NCI-H526 treated with DMSO at 0.1 percent for 48 hours (cell line): ENCODE measurements around the gene TMEM52.
A peak's percentile ranks its signal among the peaks of the same experiment; 100 is the strongest.
"Not testable (repeated sequence)": the region's sequence is repeated elsewhere in the genome, so short reads cannot be mapped to it uniquely, and the experiment has no call there.

Experiments used
- DNase-seq: peaks from one replicate; lab custom pipeline; 2025; lab: John Stamatoyannopoulos, UW

The TMEM52 gene

GRCh38 chr1:1893997-1894353 lies 25.1 kb downstream of the TMEM52 start:
- no peak for DNase-seq

DNA sequence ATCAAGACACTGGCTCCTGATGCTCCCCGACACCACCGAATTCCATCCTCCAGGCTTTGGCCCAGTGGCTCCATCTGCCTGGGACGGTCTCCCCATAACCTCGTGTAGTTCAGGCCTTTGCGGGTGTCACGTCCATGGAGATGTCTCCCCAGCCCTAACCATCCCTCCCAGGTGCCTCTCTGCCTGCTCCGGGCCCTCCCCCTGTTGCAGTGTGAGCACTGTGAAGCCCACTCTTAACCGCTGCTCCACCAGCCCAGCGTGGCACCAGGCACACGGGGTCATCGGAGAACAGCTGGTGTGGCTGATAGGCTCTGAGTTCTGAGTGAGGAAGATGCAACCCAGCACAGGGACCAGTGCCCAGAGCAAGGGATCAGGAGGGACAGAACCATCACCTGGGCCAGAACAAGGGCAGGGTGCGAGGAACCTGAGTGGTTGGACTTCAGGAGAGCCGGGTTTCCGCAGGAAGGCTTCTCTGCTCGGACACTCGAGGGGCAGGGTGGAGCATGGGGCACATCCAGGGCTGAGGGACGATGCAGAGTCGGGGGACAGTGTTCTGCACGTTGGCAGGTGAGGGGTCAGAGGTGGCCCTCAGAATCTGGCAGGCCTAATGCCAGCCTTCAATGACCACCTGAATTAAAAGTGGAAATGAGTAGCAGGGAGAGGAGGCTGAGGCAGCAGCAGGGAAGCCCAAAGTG lies 25.6 kb downstream of the TMEM52 start:
- DNase-seq: no peak

DNA sequence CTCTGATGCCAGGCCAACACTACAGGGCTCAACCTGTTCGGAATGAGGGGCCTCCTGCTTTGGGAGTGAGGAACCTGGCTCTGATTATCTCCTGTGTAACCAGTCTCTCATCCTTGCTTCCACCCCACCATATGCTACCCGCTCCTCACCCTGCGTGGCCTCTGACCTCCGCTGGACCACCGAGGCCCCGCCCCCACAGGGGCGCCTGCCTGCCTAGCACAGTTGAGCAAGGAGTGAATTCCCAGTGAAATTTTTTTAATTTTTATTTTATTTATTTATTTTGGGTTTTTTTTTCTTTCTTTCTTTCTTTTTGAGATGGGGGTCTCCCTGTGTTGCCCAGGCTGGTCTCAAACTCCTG lies 26.3 kb downstream of the TMEM52 start:
- no peak for DNase-seq

DNA sequence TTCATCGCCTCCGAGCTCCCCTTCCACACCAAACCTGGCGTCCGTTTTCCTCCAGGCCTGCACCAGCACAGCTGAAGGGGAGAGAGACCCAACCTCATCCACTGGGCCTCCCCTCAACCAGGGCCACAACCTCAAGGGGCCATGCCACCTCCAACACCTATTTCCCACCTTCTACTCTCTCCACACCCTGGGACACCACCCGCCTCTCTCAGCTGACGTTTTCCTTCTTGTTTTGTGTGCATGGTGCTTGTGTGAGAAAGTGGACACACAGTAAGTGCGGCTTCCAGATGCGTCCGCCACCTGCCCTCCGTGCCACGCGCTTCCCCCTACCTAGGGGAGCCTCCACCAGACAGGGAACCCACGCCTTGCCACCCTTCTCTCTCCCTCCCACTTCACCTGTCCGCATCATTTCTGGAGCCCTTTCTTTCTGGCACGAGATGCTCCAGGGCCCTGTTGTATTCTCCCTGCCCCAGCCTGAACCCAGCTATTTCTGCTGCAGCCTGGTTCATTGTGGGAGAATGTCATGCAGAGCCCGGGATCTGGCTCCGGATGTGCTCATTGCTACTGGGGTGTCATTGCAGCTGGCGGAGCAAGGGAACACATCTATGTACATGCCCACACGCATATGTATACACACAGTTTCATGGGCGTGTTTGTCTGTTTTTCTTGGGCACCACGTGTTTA lies 26.9 kb downstream of the TMEM52 start:
- DNase-seq: no peak

GRCh38 chr1:1891349-1892078 lies 27.6 kb downstream of the TMEM52 start:
- DNase-seq: peak; percentile 44

DNA sequence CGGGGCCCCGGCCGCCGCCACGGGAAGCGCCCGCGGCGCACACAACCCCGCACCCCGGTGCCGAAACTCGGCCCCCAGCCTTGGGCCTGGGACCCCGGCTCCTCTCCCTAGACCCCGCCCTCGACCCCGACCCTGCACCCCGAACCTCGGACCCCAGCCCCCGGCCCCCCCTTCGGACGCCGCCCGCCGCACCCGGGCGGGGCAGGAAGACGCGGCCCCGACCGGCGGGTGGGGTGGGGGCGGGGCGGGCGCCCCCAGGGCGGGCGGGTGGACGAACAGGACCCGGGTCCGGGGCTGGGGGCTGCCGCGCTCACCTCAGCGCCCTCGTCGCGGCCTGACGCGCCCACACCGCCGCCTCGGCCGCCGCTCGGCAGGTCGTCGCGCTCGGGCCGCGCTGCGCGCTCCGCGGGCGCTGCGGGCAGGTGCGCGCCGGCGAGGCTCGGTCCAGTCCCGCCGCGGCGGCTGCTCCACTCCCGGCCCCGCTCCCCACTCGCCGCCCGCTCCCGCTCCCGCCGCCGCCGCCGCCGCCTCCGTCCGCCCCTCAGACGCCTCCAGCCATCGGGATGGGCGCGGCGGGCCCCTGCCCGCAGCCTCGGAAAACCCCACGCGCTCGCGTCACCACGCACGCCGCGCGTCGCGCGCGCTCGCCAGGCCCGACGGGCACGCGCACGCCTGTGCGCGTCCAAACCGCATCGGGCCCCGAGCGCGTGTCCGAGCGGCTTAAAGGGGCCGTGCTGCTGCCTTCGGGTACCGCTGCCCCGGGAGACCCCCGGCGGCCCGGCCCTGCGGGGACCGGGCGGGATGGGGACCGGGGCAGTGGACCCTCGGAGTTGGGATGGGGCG lies 28.4 kb downstream of the TMEM52 start, which contains the start of gene GNB1:
Gene GNB1, minus strand, starts transcription at position 582 of the 843 bp plus-strand sequence. CDS start 65,634 bp downstream, outside the sequence.
- DNase-seq: peak; percentile 76

DNA sequence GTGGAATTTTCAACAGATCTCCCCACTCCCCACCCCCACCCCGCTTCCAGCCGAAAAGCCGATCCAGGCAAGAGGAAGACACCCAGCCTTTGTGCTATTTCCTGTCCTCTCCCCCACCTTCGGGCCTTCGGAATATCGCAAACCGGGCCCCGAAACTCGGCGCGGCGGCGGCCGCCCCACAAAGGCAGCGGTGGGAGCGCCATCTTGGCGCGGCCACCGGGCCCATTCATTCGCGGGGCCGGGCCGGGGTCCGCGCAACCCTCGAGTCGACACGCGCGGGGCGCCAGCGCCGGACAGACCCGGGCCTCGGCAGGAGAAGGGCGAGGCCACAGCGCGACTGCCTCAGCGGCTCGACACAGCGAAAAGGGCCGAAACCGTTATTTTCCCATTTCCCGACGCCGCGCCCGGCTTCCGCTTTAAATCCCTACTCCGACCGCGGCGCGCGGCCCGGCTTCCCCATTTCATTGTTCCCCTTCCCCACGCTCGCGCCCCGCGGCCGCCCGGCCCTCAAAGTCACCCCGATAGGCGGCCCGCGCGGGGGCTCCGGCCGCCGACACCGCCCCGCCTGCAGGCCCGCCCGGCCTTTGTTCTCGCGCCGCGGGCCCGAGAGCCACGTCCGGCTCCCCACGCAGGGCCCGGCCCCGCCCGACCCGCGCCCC lies 29.1 kb downstream of the TMEM52 start:
- DNase-seq: no peak

DNA sequence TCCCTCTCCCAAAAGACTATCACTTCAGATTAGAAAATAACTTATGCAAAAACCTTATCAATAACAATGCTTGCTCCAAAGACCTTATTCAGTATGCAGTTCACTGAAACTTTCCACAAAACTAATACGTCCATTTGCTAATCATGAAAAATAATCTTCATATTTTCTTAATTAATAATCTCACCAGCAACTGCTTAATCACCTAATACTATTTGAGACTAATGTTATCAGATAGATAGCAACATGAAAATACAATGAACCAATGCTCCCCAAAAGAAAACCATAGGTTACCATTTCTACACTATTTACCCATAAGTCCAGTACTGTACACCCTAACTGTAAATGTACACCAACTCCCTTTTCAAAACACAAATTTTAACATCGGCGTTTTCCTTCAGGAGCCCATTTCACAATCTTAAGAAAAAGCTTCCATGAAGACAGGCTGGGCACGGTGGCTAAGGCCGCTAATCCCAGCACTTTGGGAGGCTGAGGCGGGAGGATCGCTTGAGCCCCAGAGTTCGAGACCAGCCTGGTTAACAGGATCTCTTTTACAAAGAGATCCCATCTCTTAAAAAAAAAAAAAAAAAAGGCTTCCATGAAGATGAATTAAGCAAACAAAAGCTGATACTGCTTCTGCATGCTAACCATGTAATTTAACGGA lies 29.9 kb downstream of the TMEM52 start:
- no peak for DNase-seq

GRCh38 chr1:1883890-1884289 lies 35.2 kb downstream of the TMEM52 start:
- DNase-seq: not testable (repeated sequence)

GRCh38 chr1:1883092-1883873 lies 35.8 kb downstream of the TMEM52 start:
- no peak for DNase-seq

GRCh38 chr1:1881727-1882126 lies 37.4 kb downstream of the TMEM52 start:
- no peak for DNase-seq

- DNase-seq: no peak
Observed at GRCh38 chr1:1880617-1881312, 38.3 kb downstream of the TMEM52 start.

DNA sequence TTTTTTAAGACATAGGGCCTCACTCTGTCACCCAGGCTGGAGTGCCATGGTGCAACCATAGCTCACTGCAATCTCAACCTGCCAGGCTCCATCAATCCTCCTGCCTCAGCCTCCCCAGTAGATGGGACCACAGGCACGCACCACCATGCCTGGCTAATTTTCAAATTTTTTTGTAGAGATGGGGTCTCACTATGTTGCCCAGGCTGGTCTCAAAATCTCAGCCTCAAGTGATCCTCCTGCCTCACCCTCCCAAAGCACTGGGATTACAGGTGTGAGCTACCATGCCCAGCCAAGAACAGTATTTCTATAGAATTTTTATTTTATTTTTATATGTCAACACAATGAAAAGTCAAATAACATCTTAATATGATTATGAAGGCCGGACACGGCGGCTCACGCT lies 39.1 kb downstream of the TMEM52 start:
- no peak for DNase-seq

GRCh38 chr1:1877865-1878436 lies 41.1 kb downstream of the TMEM52 start:
- DNase-seq: no peak

- no peak for DNase-seq
Observed at GRCh38 chr1:1876335-1876930, 42.6 kb downstream of the TMEM52 start.

GRCh38 chr1:1875932-1876331 lies 43.1 kb downstream of the TMEM52 start:
- no peak for DNase-seq

- no peak for DNase-seq
Observed at GRCh38 chr1:1874901-1875300, 44.2 kb downstream of the TMEM52 start.

- DNase-seq: no peak
Observed at GRCh38 chr1:1873186-1873585, 45.9 kb downstream of the TMEM52 start.
